SW480 (cell line): ENCODE results near the gene UVRAG.
A peak's percentile ranks its signal among the peaks of the same experiment; 100 is the strongest.
"Not testable (repeated sequence)": the region's sequence is repeated elsewhere in the genome, so short reads cannot be mapped to it uniquely, and the experiment has no call there.

Experiments
- DNase-seq: peaks from one replicate; pipeline ENCODE4 v3.0.0-alpha.2; 2016; ENCODE audit warnings: low spot score

The UVRAG gene

DNA sequence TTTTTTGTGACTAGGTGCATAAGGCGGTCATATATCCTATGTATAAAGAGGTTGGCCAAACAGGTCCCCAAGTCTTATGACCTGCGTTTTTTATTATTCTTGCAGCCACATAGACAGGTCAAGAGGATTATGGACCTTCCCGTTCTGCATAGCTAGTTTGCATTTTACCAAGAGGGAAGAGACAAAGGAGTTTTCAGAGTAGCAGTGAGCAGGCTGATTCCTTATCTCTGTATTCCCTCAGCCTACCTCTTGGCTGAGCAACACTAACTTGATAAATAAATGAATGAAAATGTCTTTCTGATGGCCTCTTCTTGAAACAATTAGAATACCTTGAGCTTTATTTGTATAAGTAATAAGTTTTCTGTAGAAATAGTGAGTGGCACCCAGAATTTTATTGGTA, 210.8 kb downstream of the UVRAG start:
- no peak for DNase-seq

DNA sequence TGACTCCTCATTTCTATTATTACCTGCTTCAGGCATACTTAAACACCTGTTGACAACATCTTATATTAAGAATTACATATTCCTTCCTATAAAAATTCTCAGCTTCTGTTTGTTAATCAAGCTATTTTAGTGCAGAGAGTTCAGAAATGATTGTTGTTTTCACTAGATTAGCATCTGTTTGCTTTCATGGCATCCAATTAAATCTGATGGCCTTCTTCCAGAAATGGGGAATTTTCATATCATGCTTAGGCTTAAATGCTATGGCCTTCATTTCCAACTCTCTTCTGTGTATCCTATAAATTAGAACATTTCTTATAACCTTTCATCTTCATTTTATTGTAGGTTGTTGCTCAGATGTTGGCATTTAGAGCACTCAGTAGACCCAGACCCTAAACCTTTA, 211.3 kb downstream of the UVRAG start:
- DNase-seq: no peak

DNA sequence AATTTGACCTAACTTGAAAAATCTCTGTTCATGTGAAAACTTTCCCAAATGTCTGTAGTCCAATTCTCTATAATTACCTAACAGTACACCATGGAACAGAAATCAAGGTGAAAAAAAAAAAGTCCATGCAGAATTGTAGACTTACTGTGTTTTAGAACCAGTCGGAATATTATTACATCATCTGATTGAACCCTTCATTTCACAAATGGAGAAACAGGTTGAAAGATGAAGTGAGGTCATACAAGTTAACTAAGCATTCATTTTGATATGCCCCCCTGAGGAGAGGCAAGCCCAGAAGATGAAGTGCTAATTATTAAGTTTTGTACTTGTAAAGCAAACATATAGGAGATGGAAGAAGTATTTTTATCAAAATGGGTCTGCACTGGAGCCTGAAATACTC, 211.9 kb downstream of the UVRAG start:
- DNase-seq: no peak

DNA sequence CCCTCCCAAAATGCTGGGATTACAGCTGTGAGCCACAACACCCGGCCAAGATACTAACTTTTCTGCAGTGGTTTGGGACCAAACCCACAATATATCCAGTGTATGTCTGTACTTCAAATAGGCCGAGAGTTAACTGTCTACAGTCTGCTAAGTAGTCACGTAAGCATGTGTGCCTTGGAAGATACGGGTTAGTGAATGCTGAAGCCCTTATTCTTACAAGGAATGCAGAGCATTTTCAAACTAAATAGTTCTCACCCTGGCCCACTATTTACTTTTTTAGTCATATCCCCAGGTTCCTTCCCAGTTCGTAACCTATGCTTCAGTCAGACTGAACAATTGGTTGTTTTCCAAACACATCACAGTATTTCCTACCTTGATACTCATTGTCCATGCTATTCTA, 215.3 kb downstream of the UVRAG start:
- DNase-seq: no peak

DNA sequence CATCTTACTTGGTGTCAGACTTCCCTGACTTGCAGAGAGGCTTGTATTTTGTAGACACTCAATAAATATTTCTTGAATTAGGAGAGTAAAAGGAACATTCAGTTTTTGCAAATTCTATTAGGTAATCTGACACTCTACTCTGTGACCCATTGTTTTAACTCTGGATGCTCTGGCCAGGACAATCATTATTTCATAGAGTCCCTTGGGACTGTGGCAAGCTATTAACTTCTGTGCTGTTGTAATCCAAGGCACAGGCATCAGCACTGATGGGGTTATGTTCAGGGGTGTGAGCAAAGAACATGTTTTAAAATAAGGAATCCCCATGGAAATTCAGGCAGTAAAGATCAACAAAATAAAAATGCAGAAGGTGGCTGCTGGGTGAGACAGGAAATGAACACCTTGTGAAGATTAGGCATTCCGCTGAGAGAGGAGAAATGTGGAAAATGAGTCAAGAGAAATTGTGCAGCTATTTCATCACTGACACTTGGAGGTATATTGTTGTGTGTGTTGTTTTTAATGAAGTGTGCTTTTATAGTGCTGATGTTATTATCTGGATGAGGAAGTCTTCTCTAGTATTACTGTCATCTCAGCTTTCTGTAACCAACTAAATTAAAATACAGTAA, 216.1 kb downstream of the UVRAG start:
- DNase-seq: no peak

DNA sequence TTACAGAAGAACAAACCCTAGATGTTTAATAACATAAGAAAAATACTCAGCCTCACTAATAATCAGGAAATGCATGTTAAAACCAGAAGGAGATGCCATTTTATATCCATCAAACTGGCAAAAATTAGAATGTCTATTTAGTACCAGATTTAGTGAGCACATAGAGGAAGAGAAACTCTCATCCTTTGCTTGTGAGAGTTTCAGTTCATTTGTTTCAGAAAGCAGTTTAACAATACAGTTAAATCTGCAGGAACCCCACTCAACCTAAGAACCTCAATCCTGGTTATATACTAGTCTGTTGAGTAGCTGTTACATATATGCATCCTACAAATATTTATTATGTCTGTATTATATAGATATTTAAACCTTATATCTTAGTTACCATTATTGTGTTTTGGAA, 218.7 kb downstream of the UVRAG start:
- no peak for DNase-seq

DNA sequence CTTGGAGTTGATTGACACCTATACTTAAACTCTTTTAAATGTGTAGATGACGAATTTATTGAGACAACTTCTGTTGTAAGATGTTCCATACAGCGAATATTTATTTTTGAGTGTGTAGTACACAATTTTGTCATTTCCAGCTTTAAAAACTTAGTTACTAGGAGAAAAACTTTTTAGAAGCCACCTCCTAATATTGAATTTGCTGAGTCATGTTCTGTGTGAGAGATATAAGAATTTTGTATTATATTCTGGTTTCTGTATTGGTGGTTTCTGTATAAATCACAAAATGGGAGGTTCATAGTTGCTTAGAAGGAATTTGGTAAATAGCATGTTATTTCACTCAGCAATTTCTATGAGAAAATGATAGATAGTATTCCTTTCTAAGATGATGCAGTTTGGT, 220.0 kb downstream of the UVRAG start:
- DNase-seq: no peak

DNA sequence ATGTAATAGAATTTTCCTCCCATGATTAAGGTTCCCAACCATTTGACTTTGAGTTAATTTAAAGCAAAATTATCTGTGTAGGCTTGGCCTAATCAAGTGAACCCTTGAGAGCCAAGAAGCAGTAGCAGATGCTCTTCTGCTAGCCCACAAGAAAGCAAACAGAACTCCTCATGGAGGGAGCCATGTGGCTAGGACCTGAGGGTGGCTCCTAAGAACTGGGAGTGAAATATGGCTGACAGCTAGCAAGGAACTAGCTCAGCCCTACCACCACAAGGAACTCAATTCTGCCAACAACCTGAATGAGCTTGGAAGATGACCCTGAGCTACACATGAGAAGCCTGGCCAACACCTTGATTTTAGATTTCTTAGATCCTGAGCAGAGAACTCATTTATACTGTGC, 223.6 kb downstream of the UVRAG start:
- DNase-seq: no peak

DNA sequence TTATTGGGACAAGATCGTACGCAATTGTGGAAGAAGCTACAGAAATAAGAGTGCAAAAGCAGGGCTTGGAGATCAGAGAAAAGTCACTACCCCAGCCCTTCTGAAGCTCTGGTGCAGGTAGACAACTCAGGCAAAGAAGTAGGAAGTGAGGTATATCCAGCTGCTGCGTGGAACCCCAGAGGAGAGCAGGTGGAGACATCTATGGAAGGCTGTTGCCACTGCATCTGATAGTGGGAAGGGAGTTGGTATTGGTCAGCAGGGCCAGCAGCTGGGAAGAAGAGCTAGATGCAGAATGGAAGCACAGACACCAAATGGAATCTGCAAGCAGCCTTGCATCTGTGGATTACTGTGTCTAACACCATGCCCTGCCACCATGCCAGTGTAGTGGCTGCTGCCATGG, 226.2 kb downstream of the UVRAG start:
- peak; percentile 5 for DNase-seq

DNA sequence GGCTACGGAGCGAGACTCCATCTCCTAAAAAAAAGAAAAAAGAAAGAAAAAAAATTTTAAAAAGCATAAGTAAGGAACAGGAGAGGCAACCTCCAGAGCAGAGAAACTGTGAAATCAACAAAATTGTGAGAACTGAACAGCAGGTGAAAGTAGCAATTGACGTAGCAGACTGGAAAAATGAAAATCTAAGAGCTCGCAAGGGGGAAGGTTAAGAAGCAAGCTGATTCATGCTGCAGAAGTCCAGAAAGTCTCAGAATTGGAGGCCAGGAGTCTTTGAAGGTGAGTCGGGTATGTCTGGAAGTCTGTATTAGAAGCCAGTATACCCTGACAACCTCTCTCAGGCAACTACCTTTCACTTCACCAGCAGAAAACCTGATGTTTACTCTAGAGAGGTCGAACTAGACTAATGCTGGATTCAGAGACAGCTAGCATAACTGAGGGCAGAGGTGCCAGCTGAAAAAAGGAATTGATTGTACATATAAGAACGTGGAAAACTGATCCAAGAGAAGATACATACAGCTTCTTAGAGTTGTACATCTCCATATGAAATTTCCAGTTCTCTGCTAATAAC, 229.8 kb downstream of the UVRAG start:
- no peak for DNase-seq

DNA sequence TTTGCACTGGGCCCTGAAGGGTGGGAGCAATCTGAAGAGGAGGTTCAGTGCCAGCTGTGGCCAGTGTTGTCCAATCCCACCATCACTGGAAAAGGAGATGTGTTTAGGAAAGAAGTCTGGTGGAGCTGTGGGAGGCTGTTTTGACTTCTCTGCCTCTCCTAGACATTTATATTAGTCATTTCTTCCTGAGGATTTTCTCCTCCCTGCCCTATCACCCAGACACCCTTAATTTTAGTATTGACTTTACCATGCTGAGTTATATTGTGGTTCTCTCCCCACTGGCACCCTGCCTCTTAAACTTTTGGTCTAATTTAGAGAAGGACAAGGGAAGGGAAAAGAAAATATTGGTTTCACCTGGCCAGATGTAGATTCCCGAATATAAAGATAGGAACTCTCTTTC, 232.2 kb downstream of the UVRAG start:
- no peak for DNase-seq

DNA sequence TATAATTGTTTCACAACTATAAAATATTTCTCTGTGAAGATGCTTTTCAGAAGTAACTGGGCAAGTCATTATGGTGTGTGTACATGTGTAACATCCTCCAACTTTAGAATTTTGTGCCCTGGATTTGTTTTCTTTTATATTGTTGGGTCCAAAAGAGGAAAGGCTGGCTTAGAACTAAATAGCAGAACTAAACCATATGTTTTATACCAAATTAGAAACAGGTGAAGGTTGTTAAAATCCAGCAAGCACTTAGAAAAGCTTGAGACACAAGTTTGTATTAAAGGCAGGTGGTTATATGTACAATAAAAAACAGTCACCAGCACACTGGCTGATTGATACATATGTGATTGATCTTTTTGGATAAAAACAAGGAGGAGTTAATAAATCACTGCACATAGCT, 232.8 kb downstream of the UVRAG start:
- DNase-seq: no peak

DNA sequence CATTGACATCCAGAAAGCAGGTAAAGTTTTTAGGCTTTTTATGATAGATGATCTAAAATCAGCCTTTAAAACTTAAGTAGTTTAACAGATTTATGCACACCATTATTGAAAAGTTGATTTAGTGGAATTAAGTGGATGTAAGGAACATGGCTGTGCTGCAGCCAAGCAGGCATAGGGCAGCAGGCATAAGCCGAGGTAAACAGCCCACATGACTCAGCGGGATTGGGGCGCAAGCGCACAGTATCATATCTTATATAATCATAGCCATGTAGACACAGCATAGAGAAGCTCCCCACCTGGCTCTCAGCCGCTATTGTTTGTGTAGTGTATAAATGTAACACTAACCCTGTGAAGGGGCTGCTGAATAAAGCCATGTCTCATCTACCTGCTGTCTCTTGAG, 233.8 kb downstream of the UVRAG start:
- DNase-seq: no peak

DNA sequence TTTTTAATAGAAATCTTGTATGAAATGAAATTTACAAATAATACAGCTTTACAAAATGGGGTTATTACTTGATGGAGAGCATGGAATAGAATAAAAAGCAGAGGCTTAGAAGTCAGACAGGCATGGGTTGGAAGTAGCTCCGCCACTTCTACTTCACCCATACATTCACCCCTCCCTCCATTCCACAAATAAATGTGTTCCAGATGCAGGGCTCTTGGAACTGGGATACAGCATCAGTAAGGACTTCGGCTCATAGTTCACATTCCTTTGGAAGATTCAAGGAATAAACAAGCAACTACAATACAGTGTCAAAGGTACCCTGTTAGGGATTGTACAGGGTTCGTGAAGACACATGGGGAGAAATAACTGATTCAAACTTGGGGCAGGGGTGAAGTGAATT, 234.5 kb downstream of the UVRAG start:
- no peak for DNase-seq

DNA sequence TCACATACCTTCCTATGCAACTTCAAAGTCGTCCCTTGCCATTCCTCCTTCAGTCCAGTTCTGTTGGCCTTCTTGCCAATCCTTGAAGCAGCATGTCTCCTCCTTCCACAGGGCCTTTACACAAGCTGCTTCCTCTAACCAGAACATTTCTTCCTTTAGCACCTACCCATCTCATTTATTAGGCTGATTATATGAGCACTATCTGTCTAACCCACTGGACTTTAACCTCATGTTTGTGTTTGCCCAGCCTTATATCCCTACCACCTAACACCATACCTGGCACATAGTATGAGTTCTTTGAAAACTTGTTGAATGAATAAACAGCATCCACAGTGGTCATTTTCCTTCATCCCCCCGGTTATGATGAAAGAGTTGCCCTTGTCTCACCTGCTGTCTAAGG, 236.9 kb downstream of the UVRAG start:
- no peak for DNase-seq

DNA sequence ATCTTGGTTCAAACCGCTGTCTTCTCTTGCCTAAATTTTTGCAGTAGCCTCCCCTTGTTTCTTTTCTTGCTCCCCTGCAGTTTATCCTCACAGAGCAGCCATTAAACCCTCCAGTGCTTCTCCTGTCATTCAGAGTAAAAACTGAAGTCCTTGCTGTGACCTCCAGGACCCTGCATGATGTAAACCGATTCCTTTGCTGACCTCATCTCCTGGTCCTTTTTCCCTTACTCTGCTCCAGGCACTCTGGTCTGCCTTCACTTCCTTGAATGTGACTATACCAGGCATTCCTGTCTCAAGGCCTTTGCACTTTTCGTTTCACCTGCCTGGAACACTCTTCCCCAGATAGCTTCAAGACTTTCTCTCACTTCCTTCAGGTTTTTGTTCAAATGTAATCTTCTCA, 239.3 kb downstream of the UVRAG start:
- no peak for DNase-seq

DNA sequence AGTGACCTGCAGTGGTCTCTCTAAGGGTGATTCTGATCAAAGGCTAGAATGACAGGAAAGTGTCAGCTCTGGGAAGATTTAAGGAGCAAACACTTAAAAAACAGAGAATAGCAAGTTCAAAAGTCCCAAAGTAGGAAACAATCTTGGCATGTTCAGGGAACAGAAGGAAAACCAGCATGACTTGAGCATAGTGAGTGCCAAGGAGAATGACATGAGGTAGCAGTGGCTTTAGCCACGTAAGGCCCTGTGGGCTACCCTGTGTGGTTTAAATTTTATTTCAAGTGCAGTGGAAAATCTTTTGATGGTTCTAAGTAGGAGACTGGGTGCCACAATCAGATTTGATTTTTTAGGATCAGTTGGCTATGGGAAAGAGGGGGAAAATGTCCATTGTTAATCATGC, 241.9 kb downstream of the UVRAG start:
- no peak for DNase-seq

DNA sequence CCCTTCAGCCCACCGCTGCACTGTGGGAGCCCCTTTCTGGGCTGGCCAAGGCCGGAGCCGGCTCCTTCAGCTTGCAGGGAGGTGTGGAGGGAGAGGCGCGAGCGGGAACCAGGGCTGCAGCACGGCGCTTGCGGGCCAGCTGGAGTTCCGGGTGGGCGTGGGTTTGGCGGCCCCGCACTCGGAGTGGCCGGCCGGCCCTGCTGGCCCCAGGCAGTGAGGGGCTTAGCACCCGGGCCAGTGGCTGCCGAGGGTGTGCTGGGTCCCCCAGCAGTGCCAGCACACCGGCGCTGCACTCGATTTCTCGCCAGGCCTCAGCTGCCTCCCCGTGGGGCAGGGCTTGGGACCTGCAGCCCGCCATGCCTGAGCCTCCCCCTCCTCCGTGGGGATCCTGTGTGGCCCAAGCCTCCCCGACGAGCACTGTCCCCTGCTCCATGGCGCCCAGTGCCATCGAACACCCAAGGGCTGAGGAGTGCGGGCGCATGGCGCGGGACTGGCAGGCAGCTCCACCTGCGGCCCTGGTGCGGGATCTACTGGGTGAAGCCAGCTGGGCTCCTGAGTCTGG, 245.5 kb downstream of the UVRAG start:
- DNase-seq: not testable (repeated sequence)

DNA sequence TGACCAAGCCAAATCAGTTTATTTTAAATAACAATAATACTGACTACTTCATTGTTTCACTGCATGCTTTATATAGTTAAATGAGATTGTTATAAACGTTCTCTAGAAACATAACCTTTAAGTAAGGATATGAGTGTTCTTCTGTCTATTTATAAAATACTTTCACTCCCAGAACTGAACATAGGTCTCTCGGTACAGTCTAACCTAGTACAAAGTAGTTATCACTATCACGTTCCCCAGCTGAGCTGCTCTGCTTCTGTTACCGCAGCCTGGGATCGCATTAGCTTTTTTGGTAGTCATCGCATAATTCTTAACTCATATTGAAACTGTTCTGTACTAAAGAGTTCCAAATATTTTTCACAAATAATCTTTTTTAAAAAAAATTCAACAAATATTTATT, 247.7 kb downstream of the UVRAG start:
- DNase-seq: no peak

DNA sequence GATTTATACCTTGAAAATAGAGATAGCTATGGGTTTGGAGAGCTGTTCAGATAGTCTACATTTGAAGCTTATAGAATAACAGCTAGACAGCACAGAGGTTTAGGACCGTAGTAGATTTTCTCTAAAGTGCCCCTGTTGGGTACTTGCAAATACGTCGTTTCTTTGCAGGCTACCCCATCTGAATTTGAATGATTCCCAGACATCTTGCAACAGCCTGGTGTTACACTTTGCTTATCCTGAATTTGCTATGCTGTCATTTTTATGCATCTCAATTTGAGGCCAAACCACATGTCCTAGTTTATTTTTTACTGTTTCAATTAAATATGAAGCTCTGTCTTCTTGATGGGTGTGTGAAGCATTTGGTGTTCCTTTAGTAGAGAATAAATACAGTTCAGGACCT, 249.2 kb downstream of the UVRAG start:
- no peak for DNase-seq

DNA sequence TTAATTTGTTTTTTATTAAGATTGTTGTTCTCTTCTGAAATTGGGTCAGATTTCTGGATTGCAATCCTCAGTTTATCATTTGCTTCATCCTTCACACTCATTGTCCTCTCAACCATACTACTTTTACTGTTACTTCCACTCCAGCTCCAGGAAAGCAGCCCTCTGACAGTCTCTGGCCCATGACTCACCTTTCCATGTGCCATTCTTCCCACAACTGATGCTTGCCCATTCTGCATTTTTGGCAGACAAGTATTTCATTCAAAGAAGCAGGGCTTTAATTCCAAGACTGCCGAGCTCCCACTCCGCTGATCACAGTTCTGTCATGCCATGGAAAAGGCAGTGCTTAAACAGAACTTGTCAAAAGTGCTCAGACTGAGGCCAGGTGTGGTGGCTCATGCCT, 252.1 kb downstream of the UVRAG start:
- DNase-seq: no peak

DNA sequence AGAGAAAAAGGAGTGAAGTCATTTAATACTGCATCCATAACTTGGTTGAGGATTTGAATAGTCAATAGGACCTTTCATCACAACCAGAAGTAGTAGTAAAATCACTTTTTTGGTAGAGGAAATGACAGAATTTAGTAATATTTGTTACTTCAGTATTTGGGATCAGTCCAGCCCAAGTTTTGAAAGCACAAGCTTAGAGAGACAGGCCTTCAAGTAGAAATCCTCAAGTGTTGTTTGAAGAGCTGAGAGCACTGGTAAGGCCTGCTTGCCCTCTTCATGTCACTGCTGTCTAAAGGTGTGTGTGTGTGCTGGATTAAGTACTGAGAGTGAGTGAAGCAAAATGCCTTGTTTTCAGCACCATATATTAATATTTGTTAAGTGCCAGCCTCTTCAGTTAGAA, 254.0 kb downstream of the UVRAG start:
- no peak for DNase-seq

DNA sequence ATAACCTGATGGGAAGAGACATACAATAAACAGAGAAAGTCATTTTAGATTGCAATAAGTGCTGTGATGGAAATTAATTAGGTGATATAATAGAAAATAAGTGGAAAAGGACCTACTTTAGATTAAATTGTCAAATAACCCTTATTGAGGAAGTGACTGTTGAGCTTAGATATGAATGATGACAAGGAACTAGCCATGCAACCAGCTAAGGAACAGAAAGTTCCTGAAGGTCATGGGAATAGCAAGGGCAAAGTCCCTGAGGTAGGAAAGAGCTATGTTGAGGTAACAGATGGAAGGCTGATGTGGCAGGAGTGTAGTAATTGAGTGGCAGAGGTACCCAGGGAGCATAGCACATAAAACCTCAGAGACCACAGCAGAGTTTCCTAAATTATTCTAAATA, 256.1 kb downstream of the UVRAG start:
- no peak for DNase-seq

DNA sequence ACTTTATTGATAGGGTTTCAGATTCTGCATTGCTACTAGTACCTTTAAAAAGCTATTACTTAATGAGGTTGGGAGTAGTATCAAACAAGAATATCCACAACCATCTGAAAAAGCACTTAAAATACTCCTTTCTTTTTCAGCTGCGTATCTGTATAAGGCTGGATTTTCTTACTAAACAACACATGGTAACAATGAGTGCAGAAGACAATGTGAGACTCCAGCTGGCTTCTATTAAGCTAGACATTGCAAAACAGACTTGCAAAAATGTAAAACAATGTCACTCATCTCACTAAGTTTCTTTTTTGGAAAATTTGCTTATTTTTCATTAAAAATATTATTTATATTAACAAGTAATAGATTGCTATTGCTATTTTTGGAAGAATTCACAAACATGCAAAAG, 258.7 kb downstream of the UVRAG start:
- no peak for DNase-seq
